Ascending aorta (tissue), 2 donors: ENCODE results near the gene FAM53B. TPM values are rescaled to one million over a fixed set of nuclear protein-coding genes. Genes with fewer than 3 reads are reported as not detected.
A peak's percentile ranks its signal among the peaks of the same experiment; 100 is the strongest.

Source experiments
- DNase-seq, 2 donors: peaks; one replicate each; pipeline ENCODE4 v3.0.0-alpha.2; 2019; ENCODE audit warnings: low spot score in 2 of 2
- H3K27ac ChIP-seq, 2 donors: fragments of 200-600 bp; sonication (generic); one replicate each; pipeline ENCODE4 v1.5.1; 2016 to 2017; ENCODE audit warnings: mild to moderate bottlenecking in 1 of 2
- H3K27me3 ChIP-seq: fragments of 200-600 bp; sonication (generic); one replicate; pipeline ENCODE4 v1.5.1; 2017
- H3K36me3 ChIP-seq, 2 donors: fragments of 200-600 bp; sonication (generic); one replicate each; pipeline ENCODE4 v1.5.1; 2016
- H3K4me1 ChIP-seq, 2 donors: fragments of 200-600 bp; sonication (generic); one replicate each; pipeline ENCODE4 v1.5.1; 2016 to 2017; ENCODE audit warnings: mild to moderate bottlenecking in 1 of 2
- H3K4me3 ChIP-seq, 2 donors: fragments of 200-600 bp; sonication (generic); one replicate each; pipeline ENCODE4 v1.5.1; 2016 to 2017; ENCODE audit warnings: mild to moderate bottlenecking in 1 of 2
- H3K9me3 ChIP-seq, 2 donors: fragments of 200-600 bp; sonication (generic); one replicate each; pipeline ENCODE4 v1.5.1; 2016
- intact Hi-C: fragments of 100-400 bp; cut with DNase I; formaldehyde crosslinking; loops from one replicate; pipeline ENCODE4 v1.15.1; 2023
- total RNA-seq: library from RNA; depleted of rRNA; stranded (reverse); fragments of >200 nt; gene quantifications from one replicate; pipeline ENCODE4 v1.1.0, GENCODE V29; 2016
- TF ChIP-seq, protein P1 (sequence below), 3 experiments: fragments of 200-600 bp in 2 of 3; fragments of 450-650 bp in 1 of 3; sonication (generic) in 2 of 3; IDR thresholded peaks; one replicate each; pipeline ENCODE4 v1.5.1; 2016 to 2019; ENCODE audit warnings: antibody characterized with exemption in 3 of 3, mild to moderate bottlenecking in 1 of 3, moderate library complexity in 1 of 3

The FAM53B gene
- total RNA-seq, 1 donor from 2014 or later: 52.5 TPM

DNA sequence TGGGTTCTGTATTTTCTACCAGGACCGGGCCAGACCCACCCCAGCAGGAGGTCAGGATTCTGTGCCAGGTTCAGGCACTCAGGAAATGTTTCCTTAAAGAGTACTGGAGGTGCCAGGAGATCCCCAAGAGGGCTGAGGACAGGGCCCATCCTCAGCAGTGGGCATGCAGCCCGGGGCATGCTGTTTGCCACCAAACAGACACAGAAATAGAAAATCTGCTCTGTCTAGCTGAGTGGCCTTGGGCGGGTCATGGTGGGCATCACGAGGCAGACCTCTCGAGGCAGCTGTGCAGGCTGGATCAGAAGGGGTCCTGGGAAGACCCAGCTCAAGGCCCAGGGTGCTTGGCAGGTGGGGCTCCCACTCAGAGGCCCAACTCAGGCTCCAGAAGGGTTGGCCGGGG is 105.0 kb downstream of the FAM53B start:
- intact Hi-C loops: no loop called here
- Histone ChIP-seq H3K36me3 (no peaks in the 10 kb centered on the region), H3K27me3 (no peaks in the 10 kb centered on the region), H3K27ac (no peak overlapping the region), H3K9me3 (no peaks in the 10 kb centered on the region), H3K4me3 (no peak overlapping the region), H3K4me1 (peaks cover 6 to 11% of the 10 kb centered on the region in 2 donors)
- TF ChIP-seq, protein P1, sequence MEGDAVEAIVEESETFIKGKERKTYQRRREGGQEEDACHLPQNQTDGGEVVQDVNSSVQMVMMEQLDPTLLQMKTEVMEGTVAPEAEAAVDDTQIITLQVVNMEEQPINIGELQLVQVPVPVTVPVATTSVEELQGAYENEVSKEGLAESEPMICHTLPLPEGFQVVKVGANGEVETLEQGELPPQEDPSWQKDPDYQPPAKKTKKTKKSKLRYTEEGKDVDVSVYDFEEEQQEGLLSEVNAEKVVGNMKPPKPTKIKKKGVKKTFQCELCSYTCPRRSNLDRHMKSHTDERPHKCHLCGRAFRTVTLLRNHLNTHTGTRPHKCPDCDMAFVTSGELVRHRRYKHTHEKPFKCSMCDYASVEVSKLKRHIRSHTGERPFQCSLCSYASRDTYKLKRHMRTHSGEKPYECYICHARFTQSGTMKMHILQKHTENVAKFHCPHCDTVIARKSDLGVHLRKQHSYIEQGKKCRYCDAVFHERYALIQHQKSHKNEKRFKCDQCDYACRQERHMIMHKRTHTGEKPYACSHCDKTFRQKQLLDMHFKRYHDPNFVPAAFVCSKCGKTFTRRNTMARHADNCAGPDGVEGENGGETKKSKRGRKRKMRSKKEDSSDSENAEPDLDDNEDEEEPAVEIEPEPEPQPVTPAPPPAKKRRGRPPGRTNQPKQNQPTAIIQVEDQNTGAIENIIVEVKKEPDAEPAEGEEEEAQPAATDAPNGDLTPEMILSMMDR (IDR thresholded peaks at IDR 0.05): no peak
- no peak for DNase-seq

GRCh38 chr10:124637746-124638145 is 106.4 kb downstream of the FAM53B start:
- H3K27ac ChIP-seq: no peak overlapping the region
- H3K36me3 ChIP-seq: no peaks in the 10 kb centered on the region
- no peak for DNase-seq
- H3K4me1 ChIP-seq: peaks cover 6 to 12% of the 10 kb centered on the region in 2 donors
- H3K9me3 ChIP-seq: no peaks in the 10 kb centered on the region
- no peaks in the 10 kb centered on the region for H3K27me3 ChIP-seq
- intact Hi-C loops: no loop called here
- H3K4me3 ChIP-seq: no peak overlapping the region
- TF ChIP-seq, protein P1 (IDR thresholded peaks at IDR 0.05): no peak

DNA sequence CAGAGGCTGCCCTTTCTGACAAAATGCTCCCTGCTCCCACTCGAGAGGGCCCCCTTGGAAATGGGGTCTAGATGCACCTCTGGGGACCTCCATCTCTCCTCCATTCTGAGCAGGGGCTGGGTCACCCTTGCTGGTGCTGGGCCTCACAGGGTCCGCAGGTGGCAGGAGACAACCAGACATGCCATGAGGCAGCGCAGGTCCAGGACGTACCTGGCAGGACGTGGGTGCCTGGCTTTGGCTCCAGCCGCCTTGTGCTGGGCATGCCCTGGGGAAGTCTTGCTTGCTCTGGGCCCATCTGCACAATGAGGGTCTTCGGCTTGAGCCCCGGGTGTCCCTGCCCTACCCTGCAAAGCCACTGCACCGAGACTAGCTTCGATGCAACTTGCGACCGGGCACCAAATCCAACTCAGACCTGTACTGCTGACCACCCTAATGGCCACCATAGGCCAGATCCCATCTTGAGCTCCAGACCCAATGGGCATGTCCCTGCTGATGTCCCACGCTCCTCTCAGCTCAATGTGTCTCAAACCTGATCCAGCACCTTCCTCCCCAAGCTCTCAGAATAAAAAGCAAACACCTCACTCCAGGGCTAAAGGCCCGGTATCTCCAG is 107.0 kb downstream of the FAM53B start:
- no peak for DNase-seq
- no peak overlapping the region for H3K27ac ChIP-seq
- no peaks in the 10 kb centered on the region for H3K9me3 ChIP-seq
- TF ChIP-seq, protein P1 (IDR thresholded peaks at IDR 0.05): no peak
- no peaks in the 10 kb centered on the region for H3K36me3 ChIP-seq
- H3K27me3 ChIP-seq: no peaks in the 10 kb centered on the region
- peaks cover 6 to 18% of the 10 kb centered on the region in 2 donors for H3K4me1 ChIP-seq
- intact Hi-C loops: no loop called here
- H3K4me3 ChIP-seq: no peak overlapping the region

DNA sequence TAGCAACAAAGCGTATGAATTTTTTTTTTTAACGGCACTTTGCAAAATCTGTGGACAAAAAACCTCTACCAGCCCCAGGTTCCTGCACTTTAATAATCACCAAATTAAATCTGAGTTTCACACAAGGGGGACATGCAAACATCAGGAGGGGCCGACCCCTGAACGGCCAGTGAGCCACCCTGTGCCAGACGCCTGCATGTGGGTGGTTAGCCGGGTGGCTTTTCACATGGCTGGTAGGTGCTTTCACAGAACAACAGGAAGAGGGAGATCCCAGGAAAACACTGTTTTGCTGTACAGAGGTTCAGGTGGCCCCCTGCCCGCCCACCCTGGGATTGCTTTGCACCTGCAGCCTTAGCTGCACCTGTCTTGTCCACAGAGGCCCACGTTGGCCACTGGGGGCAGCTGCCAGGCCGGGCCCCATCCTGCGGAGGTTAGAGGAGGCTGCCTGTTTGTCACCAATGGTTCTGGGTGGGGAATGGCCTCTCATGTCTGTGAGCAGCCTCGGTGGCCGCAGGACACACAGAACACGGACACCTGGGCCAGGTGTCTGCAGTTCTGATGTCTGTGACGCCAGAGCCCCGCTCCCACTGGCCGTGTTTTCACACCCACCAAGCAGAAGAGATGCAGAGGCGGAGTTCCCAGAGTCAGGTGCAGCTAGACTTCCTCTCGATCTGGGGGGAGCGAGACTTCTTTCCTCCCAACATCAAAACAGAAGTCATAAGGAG is 107.7 kb downstream of the FAM53B start:
- no peaks in the 10 kb centered on the region for H3K27me3 ChIP-seq
- no peak overlapping the region for H3K4me3 ChIP-seq
- H3K4me1 ChIP-seq: peaks cover 5 to 18% of the 10 kb centered on the region in 2 donors
- TF ChIP-seq, protein P1 (IDR thresholded peaks at IDR 0.05): no peak
- no peak for DNase-seq
- no peaks in the 10 kb centered on the region for H3K36me3 ChIP-seq
- intact Hi-C loops: no loop called here
- H3K9me3 ChIP-seq: no peaks in the 10 kb centered on the region
- H3K27ac ChIP-seq: no peak overlapping the region

DNA sequence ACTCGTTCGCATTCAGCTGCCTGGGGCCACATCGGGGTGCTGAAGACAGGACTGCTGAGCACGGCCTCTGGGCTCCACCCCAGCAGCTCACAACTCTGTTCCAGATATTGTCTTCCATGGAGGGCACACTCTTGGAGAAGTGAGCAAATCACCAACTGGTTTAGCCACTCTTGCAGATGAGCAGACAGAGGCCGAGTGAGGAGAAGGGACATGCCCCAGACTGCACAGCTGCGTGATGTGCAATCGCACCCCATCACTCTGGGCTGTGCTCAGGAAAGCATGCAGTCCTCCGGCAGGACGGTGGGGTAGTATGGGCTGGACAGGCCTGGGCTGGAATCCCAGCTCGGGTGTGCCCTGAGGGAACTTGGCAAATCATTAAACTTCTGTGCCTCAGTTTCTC is 111.6 kb downstream of the FAM53B start:
- Histone ChIP-seq H3K4me3 (no peak overlapping the region), H3K27me3 (no peaks in the 10 kb centered on the region), H3K36me3 (no peaks in the 10 kb centered on the region), H3K27ac (peak overlapping the region; percentile 2 to 72), H3K9me3 (no peaks in the 10 kb centered on the region), H3K4me1 (peaks cover 15 to 37% of the 10 kb centered on the region in 2 donors)
- intact Hi-C loops: loop anchor here (1.0 kb wide), 1 partner anchor 109 kb away; no protein-coding TSS in a partner anchor
- DNase-seq: no peak
- TF ChIP-seq, protein P1 (IDR thresholded peaks at IDR 0.05): no peak
